HG02981 (cell line): ENCODE measurements around the gene VWA1.
A peak's percentile ranks its signal among the peaks of the same experiment; 100 is the strongest.
"Not testable (repeated sequence)": the region's sequence is repeated elsewhere in the genome, so short reads cannot be mapped to it uniquely, and the experiment has no call there.

ENCODE experiments used
- ATAC-seq: cut with Tn5 transposase; IDR thresholded peaks from one replicate; pipeline ENCODE4 v1.9.1; 2021; ENCODE audit warnings: mild to moderate bottlenecking, moderate library complexity; ENCODE audit not compliant: unreplicated experiment

VWA1 gene

DNA sequence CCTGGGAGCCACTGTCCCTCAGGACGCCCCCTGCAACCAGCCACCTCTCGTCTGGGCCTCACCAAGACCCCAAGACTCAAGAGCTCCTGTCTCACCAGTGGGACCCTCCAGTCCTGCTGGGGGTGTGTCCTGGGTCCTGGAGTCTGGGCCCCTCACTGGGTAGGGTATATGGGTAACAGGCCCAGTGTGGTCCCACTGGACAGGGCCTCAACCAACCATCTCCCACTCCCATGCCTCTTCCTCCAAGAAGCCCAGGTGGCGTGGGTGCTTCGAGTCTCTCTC, 725 bp upstream of the VWA1 start:
- no peak for ATAC-seq

DNA sequence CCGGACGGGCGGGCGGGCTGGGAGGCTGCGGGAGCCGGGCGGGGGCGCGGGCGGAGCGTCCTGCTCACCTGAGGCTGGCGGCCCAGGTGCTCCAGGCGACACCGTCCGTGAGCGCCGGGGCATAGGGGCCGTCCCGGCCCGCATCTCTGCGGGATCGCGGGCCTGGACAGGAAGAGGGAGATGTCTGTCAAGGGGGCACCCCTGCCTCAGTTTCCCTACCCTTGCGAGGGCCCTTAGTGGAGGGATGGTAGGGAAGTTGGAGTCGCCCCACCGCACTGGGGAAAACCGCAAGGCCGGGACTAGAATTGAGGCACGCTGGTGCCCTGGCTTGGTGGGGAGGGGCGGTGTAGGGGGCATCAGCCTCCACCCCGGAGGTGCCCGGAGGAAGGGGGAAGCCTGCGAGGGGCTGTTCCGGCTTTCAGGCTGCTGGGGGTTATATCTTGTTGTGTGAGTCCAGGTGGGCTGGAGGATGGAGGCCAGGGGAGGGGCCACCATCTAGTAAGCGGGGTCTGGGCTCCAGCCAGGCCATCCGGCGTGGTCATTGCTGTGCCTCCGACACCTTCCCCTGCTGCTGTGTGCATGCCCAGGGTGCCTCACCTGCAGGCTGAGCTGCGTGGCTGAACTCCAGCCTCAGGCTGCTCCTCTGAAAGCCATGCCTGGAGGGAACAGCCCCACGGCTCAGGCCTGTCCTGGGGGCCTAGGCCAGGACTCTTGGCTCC, 580 bp downstream of the VWA1 start:
- no peak for ATAC-seq

DNA sequence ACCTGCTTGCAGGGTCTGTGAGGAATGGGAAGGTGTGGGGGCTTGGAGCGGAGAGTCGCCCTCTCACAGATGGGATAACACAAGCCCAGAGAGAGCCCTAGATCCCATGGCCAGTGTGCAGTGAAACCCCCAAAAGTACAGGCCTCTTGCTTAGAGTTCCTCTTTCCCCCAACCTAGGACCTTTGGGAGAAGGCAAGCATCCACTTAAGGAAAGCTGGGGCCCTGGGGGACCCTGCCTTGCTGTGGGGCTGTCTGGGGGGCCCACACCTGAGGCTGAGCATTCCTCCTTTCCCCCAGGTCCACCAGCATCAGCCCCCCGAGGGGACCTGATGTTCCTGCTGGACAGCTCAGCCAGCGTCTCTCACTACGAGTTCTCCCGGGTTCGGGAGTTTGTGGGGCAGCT, 1.1 kb downstream of the VWA1 start:
- ATAC-seq = no peak

DNA sequence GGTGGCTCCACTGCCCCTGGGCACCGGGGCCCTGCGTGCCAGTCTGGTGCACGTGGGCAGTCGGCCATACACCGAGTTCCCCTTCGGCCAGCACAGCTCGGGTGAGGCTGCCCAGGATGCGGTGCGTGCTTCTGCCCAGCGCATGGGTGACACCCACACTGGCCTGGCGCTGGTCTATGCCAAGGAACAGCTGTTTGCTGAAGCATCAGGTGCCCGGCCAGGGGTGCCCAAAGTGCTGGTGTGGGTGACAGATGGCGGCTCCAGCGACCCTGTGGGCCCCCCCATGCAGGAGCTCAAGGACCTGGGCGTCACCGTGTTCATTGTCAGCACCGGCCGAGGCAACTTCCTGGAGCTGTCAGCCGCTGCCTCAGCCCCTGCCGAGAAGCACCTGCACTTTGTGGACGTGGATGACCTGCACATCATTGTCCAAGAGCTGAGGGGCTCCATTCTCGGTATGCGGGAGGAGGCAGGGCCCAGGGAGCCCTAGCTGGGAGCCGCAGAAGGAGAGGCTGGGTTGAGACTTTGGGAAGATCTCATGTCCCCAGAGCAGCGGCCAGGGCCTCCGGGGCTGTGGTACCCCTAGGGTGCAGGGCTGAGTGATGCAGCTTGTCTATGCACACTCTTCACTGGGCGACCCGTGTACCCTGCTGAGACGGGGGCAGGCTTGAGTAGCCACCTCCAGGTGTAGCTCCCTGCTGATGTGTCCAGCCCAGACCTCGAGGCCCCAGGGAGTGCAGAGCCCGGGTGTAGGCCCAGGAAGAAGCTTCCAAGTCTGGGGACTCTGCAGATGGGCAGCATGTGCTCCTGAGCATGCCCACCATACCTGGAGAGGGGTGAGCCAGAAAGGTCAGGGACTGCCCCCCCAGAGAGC, 1.8 kb downstream of the VWA1 start:
- no peak for ATAC-seq

GRCh38 chr1:1437904-1438376, 2.5 kb downstream of the VWA1 start:
- peak; percentile 48 for ATAC-seq

GRCh38 chr1:1438531-1439381, 3.3 kb downstream of the VWA1 start:
- no peak for ATAC-seq

- ATAC-seq = no peak
Observed at GRCh38 chr1:1439546-1440261, 4.2 kb downstream of the VWA1 start.

- ATAC-seq = no peak
Observed at GRCh38 chr1:1440262-1441001, 4.9 kb downstream of the VWA1 start.

DNA sequence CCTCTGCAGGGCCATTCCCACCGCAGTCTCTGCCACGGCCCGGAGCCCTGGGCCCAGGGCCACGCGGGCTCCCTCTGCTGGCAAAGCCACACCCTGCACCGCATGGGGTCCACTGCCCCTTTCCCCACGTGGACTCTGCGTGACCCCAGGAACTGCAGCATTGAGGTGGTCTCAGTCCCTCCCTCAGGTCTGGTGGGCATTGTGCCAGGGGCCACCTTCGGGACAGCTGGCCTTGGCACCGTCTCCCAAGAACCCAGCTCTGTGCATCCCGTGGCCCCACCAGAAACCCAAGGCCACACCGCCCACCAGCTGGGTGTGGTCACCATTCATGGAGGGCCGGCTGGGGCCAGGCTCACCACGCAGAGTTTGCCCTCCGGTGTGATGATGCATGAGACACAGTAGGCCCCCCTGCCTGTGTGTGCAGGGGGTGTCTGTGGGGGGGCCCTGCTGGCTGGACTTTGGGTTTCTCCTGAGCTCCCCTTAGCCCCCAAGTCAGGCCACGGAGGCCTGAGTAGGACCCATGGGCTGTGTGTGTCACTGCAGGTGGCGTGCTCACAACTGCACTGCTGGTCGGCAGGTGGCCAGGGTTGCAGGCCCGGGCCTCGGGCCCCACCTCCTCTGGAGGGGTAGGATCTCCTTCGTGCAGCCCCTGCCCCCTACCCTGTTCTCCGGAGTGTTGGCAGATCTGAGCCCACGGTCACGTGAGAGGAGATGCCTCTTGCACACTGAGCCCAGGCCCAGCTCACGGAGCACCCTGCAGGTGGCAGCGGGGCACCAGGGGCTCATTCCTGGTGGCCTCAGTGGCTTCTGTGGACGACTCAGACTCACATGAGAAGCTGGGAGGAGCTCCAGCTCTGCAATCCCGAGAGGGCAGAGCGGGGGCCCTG, 5.8 kb downstream of the VWA1 start:
- ATAC-seq = no peak

DNA sequence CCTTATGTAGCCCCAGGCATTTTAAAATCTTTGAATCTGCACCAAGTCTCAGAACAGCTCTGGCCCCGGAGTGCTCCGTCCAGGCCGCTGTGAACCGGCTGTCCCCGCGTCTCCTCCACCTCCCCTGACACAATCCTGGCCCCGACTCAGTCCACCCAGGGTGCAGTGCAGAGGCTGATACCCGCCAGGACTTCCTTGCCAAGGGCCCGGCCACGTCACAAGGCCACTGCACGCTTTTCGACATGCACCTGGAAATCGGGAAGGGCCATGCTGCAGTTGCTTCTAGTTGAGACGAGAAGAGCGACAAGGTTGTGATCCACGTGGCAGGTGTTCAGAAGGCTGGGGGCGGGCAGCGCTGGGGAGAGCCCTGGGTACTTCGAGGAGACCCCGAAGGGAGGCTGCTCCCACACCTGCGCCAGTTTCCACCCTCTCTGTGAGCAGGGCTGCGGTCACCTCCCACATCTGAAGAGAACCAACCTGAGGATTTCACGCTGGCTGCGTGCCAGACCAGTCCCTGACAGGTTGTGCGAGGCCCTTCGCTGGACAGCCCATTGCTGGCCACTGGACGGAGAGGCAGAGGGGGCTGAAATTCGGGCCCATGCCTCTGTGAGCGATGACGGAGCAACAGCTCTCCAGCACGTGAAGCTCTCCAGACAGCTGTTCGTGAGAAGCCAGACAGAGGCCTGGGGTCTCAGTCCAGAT, 6.7 kb downstream of the VWA1 start:
- ATAC-seq = no peak

GRCh38 chr1:1446631-1447030, 11.1 kb downstream of the VWA1 start:
- not testable (repeated sequence) for ATAC-seq

DNA sequence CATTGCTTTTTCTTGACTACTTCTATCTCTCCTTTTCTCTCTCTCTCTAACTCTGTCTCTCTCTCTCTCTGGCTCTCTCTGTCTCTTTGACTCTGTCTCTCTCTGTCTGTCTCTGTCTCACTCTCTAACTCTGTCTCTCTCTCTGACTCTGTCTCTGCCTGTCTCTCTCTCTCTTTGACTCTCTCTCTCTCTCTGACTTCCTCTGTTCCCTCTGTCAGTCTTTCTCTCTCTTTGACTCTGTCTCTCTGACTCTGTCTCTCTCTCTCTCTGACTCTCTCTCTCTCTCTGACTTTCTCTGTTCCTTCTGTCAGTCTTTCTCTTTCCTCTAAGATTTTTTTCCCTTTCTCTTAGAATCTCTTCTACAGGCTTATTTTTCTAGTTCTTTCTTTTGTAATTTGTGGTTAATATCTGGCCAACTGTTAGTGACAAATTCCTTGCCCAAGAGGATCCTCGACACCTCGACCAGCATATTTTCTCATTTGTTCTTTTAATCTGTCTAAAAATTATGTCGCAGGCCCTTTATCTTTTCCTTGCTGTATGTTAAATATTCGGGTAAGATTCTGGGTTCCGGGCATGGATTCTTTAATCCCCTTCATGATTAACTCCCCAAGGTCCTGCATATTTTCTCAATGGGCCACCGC, 13.7 kb downstream of the VWA1 start, which contains the start of gene ATAD3C:
TSS of gene ATAD3C (plus strand) at position 591 of the 641 bp plus-strand sequence. CDS start 995 bp downstream, outside the sequence.
- no peak for ATAC-seq

DNA sequence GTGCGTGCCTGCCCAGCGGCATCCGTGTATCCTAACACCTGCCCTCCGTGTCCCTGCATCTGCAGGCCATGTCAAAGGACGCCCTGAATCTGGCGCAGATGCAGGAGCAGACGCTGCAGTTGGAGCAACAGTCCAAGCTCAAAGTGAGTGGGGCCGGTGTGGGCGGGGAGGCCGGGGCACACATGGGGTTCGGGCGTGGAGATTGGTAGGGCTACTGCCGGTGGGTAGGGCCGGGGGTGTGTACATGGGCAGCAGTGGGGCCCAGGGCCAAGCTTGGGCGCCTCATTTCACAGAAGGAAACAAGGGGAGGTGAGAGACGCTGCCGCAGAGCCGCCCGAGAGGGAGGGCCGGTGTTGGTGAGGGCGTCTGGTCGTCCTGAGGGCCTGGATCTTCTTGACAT, 15.1 kb downstream of the VWA1 start:
- not testable (repeated sequence) for ATAC-seq

DNA sequence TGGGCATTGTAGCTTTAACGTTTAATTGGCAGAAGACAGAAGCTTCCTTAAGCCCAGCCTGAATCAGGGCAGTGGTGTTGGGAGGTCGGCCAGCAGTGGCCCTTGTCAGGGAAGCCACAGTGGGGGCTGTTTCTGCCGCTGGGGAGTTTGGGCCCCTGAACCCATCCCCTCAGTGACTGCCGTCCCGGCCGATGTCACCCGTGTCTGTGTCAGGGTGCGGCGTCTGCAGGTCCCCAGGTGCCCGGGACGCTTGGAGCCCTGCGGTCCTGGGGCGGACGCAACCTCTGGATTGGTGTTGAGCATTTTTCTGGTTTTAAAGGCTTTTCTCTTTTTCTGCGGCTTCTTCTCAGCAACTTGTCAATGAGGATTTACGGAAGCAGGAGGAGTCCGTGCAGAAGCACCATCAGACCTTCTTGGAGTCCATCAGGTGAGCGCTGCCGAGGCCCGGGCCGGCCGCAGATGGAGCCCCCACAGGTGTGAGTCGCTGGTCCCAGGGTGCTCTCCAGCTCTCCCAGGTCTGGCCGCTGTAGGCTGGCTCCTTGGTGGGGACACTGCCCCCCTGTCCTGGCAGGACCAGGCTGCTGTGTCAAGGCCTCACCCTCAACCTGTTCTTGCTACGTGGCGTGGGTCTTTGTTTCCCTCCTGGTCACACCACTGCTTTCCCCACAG, 16.3 kb downstream of the VWA1 start:
- no peak for ATAC-seq

DNA sequence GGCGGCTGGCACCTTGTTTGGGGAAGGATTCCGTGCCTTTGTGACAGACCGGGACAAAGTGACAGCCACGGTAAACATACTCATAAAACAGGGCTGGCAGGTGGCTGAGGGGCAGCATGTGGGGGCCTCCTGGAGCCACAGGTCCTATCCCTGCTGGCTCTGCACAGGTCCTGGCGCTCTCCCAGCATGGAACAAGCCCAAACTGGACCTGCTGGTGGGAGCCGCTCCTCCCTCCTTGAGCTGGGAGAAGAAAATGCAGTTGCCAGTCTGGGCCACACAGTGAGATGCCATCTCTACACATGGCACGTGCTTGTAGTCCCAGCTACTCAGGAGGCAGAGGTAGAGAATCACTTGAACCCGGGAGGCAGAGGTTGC, 16.9 kb downstream of the VWA1 start:
- not testable (repeated sequence) for ATAC-seq

DNA sequence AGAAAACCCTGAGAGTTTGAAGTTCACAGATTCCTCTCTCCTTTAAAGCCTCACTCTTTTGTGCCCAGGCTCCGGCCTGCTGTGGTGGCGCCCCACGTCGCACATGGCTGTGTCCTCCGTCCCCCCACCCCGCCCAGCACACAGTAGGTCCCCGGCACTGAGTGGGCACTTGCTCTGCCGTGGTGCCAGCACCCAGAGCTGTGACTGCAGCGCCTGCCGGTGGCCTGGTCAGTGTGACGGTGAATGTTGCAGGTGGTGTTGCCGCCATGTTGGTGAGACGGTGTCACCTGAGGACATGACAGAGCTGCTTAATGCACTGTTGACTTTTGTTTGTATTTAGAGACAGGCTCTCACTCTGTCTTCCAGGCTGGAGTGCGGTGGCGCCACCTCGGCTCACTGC, 17.4 kb downstream of the VWA1 start:
- no peak for ATAC-seq

DNA sequence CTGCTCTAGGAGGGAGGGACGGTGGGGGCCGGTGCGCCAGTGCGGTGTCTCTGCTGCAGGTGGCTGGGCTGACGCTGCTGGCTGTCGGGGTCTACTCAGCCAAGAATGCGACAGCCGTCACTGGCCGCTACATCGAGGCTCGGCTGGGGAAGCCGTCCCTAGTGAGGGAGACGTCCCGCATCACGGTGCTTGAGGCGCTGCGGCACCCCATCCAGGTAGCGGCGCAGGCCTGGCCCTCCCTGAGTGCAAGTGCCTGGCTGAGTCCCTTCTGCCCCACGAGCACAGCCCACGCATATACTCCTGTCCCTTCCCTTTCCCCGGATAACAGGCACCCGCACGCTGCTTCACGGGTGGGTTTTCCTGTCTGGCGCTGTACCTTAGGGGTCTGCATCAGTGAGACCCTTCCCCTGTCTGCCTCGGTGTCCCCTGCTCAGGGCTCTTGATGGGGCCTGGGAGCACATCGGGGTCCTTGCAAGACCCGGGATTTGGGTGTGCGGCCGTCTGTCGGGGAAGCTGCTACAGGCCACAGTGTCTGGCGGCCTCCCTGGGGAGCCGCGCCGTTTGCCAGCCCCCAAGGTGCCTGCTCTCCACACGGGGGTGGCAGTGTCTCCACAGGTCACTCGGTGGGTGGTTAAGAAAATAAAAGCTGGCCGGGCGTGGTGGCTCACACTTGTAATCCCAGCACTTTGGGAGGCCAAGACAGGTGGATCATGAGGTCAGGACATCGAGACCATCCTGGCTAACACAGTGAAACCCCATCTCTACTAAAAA, 19.0 kb downstream of the VWA1 start:
- ATAC-seq = not testable (repeated sequence)
